Measurements from ENCODE around the gene PLD1. TPM values are rescaled to one million over a fixed set of nuclear protein-coding genes. Genes with fewer than 3 reads are reported as not detected.
"Not testable (repeated sequence)": the region's sequence is repeated elsewhere in the genome, so short reads cannot be mapped to it uniquely, and the experiment has no call there.

PLD1 gene
- total RNA-seq, 2 donors from 2014 or later: 12.8 to 15.8 TPM

- TF ChIP-seq POLR2A (IDR thresholded peaks at IDR 0.05): no peak
- TF ChIP-seq POLR2AphosphoS5 (IDR thresholded peaks at IDR 0.05): no peak
- no peak for TF ChIP-seq CTCF (IDR thresholded peaks at IDR 0.05)
- WGBS: 32% methylated on average over 2 of the region's 2 CpGs
- intact Hi-C loops (cut with DNase I): loop anchor here (5.0 to 10.0 kb wide), 3 partner anchors 394 to 834 kb away; partner anchors contain the start of gene FNDC3B
- no peaks in the 10 kb centered on the region for H3K36me3 ChIP-seq
- no peak overlapping the region for H3K4me3 ChIP-seq
- no peak overlapping the region for H3K27ac ChIP-seq
- DNase-seq (ENCODE audit: low spot score): no peak
- H3K4me1 ChIP-seq (replicated peaks): no peaks in the 10 kb centered on the region
- no peaks in the 10 kb centered on the region for H3K9me3 ChIP-seq
- no peaks in the 10 kb centered on the region for H3K27me3 ChIP-seq (replicated peaks; ENCODE audit: insufficient read depth)
Measured at GRCh38 chr3:171640520-171641412, 169.5 kb downstream of the PLD1 start.

- Histone ChIP-seq H3K36me3 (no peaks in the 10 kb centered on the region), H3K4me1 (replicated peaks) (no peaks in the 10 kb centered on the region), H3K27ac (no peak overlapping the region), H3K9me3 (no peaks in the 10 kb centered on the region), H3K27me3 (replicated peaks; ENCODE audit: insufficient read depth) (no peaks in the 10 kb centered on the region), H3K4me3 (no peak overlapping the region)
- intact Hi-C loops (cut with DNase I): no loop called here
- WGBS: 86% methylated on average over 1 of the region's 1 CpG
- no peak for TF ChIP-seq POLR2A (IDR thresholded peaks at IDR 0.05)
- TF ChIP-seq POLR2AphosphoS5 (IDR thresholded peaks at IDR 0.05): no peak
- no peak for TF ChIP-seq CTCF (IDR thresholded peaks at IDR 0.05)
- DNase-seq (ENCODE audit: low spot score): no peak
Measured at GRCh38 chr3:171636666-171637065, 173.6 kb downstream of the PLD1 start.

GRCh38 chr3:171632766-171633165 lies 177.5 kb downstream of the PLD1 start:
- Histone ChIP-seq H3K4me1 (replicated peaks) (no peaks in the 10 kb centered on the region), H3K9me3 (no peaks in the 10 kb centered on the region), H3K27me3 (replicated peaks; ENCODE audit: insufficient read depth) (no peaks in the 10 kb centered on the region), H3K4me3 (no peak overlapping the region), H3K36me3 (no peaks in the 10 kb centered on the region), H3K27ac (no peak overlapping the region)
- no peak for DNase-seq (ENCODE audit: low spot score)
- TF ChIP-seq CTCF (IDR thresholded peaks at IDR 0.05): no peak
- TF ChIP-seq POLR2AphosphoS5 (IDR thresholded peaks at IDR 0.05): no peak
- TF ChIP-seq POLR2A (IDR thresholded peaks at IDR 0.05): no peak
- 89% methylated on average over 4 of the region's 4 CpGs for WGBS
- intact Hi-C loops (cut with DNase I): no loop called here

GRCh38 chr3:171626799-171627198 lies 183.5 kb downstream of the PLD1 start:
- WGBS: 100% methylated on average over 2 of the region's 2 CpGs
- intact Hi-C loops (cut with DNase I); H3K4me3 ChIP-seq: not testable (repeated sequence)

GRCh38 chr3:171622126-171622525 lies 188.2 kb downstream of the PLD1 start:
- no peaks in the 10 kb centered on the region for H3K27me3 ChIP-seq (replicated peaks; ENCODE audit: insufficient read depth)
- H3K9me3 ChIP-seq: no peaks in the 10 kb centered on the region
- TF ChIP-seq CTCF (IDR thresholded peaks at IDR 0.05): no peak
- no peak for TF ChIP-seq POLR2A (IDR thresholded peaks at IDR 0.05)
- TF ChIP-seq POLR2AphosphoS5 (IDR thresholded peaks at IDR 0.05): no peak
- H3K27ac ChIP-seq: no peak overlapping the region
- no peak overlapping the region for H3K4me3 ChIP-seq
- DNase-seq (ENCODE audit: low spot score): no peak
- no peaks in the 10 kb centered on the region for H3K4me1 ChIP-seq (replicated peaks)
- 95% methylated on average over 2 of the region's 2 CpGs for WGBS
- intact Hi-C loops (cut with DNase I): no loop called here
- H3K36me3 ChIP-seq: no peaks in the 10 kb centered on the region

More at GRCh38 chr3:171626799-171627198, 183.5 kb downstream of the PLD1 start:
- not testable (repeated sequence) for H3K4me1 ChIP-seq (replicated peaks); H3K27ac ChIP-seq; H3K9me3 ChIP-seq; DNase-seq (ENCODE audit: low spot score); H3K27me3 ChIP-seq (replicated peaks; ENCODE audit: insufficient read depth); H3K36me3 ChIP-seq
